HuH-7 (cell line): ENCODE data around the gene SEC14L1.
"Not testable (repeated sequence)": the region's sequence is repeated elsewhere in the genome, so short reads cannot be mapped to it uniquely, and the experiment has no call there.

ENCODE experiments used
- DNase-seq: peaks from one replicate; pipeline ENCODE4 v3.0.0; 2011; ENCODE audit warnings: low spot score

SEC14L1 gene

DNA sequence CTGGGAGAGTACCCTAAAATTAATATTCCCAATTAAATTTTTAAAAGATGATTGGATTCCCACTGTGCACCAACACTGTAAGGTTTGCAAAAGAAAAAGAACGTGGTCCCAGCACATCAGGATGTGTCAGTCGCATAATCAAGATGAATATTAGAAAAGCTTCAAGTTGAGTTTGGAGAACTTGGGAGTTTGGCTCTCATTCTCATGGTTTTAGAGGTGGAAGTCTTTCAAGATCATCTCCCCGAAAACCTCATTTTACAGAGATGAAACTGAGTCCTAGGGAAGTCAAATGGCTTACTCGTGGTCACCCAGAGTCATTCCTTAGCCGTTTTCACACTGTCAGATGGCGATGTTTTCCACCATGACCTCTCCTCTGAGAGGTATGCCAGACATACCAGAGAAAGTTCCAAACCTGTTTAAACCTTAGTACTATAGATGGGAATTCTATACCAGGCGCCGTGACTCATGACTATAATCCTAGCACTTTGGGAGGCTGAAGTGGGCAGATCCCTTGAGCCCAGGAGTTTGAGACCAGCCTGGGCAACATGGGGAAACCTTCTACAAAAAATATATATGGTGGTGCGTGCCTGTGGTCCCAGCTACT, 1.2 kb downstream of the SEC14L1 start:
- no peak for DNase-seq

DNA sequence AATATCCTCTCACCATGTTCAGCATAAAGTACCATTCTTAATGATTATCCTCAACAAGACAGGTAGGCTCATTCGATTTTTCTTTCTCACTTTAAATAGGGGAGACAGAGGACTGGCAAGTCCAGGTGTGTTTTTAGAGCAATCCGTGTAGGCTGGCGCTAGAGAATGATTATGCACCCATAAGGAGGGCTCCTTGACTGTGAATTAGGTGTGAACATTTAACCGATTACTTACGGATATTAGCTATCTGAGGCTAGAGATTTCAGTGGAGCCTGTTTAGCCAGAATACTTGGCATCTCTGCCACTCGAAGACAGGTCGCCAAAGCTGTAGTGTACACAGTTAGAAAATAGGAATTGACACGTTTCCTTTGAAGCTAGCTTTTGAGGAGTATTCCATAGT, 1.9 kb downstream of the SEC14L1 start:
- no peak for DNase-seq

DNA sequence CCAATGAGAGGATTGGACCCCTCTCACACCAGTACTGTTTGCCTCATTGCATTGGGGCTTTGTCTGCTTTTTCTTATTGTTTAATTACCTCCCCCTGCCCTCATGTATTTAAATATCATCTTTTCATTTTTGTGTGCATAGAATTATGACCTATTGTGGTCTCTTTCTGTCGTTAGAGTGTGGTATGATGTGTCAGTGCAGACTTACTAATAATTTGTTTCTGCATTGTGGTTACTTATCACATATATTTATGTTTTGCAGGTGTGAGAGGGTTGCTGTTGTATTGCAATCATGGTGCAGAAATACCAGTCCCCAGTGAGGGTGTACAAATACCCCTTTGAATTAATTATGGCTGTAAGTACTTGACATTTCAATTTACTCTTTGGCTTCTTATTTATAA, 2.5 kb downstream of the SEC14L1 start:
- no peak for DNase-seq

DNA sequence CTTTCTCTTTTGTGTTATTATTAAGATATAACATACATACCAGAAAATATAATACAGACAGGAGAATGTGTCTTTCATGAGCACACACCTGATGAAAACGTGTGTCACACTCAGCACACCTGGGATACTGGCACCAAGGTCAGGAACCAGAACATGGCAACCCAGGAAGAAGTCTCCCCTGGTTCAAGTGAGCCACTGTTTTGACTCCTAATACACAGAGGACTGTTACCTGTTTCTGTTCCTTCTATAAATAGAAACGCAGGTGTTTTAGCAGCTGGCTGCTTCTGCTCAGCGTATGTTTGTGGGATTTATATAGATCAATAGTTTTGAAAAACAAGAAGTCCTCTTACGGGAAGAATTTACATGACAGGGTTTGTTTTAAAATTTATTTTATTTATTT, 3.5 kb downstream of the SEC14L1 start:
- no peak for DNase-seq

DNA sequence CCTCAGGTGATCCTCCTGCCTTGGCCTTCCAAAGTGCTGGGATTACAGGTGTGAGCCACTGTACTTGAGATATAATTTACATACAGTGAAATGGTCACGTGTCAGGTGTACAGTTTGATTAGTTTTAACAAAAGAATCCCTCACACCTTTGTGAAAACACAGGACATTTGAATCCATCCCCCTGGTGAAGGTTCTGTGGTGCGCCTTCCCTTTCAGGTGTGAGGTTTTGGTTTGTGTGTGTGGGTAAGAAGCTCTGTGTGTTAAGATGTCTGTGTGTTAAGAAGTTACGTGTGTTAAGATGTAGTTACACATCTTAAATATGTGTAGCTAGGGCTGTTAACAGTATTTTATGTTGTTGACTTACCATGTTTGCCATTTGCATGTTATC, 4.4 kb downstream of the SEC14L1 start:
- DNase-seq: no peak

DNA sequence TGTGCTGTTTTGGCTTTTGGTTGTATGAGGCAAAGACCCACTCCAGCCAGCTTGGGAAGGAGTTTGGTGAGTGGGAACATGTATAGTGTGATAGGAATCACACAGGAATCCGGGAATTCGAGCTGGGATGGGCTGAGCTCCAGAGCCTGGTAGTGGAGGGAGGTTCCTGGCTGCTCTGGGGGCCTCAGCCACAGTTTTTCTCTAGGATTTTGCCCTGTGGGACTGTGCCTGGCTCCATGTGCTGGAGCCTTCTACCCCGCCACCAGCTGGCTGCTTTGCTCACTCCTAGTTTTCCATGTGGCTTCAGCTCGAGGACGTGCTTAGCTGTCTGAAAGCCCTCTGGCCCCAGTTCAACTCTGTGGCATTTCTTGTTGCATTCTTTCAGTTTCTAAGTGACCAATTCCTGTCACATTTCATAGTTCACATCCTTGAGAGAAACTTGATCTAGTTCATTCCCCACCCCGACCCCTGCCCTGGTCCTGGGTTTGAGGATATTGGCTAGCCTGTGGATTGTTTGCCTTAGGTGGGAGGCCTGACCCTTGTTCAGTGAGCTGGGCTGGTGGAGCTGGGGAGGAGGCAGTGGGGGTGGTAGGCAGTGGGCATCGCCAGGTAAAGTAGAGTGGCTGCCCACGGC, 5.0 kb downstream of the SEC14L1 start:
- peak; percentile 49 for DNase-seq

DNA sequence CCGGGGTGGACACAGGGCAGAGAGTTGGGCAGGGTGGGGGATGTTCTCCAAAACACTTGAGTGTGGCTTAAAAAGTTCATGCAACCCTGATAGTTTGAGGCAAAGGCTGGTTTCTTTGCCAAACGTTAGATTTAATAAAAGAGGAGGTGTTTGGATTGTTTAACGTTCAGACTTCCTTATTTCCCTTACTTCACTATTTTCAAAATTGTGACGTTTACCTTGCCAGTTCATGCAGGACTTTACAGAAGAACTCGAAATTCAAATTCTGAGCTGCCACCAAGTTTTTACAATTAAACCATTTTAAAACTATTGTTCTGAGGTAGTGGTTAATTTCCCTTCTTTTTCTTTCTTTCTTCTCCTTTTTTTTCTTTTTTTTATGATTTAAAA, 5.5 kb downstream of the SEC14L1 start:
- DNase-seq: no peak

DNA sequence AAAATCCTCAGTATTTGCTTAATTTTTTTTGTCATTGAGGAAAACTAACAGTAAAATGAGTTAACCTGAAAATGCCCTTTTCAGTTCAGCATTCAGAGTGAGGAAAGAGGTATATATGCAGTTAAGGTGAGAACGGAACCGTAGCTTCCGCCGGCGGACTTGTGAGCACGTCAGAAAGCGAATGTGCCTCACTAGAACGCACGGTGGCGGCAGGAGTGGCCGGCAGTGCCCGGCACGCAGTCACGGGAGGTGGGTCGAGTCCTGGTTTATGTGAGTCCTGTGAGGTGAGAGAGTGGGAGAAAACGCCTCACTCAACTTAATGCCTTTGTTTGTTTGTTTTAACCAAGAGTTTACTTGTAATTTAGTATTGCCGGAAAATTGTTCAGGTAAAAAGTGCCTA, 6.1 kb downstream of the SEC14L1 start:
- DNase-seq: no peak

DNA sequence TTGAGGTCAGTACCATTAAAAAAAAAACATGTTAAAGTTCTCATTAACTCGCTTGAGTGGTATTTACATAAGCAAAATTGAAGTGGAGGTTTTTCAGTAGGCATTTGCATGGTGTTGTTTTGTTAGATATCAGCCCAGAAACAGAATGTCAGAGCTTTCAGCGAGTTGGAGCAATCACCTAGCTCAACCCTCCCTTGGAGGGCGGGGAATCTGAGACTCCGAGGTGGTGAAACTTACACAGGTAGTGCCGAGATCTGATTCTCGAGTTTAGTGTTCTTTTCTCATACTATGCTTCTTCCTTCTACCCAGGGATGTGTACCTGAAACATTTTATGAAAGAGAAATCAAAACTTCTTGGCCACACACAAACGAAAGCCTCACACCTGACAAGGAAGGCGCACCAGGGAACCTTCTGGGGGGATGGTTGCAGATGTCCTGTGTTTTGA, 6.6 kb downstream of the SEC14L1 start:
- DNase-seq: no peak

DNA sequence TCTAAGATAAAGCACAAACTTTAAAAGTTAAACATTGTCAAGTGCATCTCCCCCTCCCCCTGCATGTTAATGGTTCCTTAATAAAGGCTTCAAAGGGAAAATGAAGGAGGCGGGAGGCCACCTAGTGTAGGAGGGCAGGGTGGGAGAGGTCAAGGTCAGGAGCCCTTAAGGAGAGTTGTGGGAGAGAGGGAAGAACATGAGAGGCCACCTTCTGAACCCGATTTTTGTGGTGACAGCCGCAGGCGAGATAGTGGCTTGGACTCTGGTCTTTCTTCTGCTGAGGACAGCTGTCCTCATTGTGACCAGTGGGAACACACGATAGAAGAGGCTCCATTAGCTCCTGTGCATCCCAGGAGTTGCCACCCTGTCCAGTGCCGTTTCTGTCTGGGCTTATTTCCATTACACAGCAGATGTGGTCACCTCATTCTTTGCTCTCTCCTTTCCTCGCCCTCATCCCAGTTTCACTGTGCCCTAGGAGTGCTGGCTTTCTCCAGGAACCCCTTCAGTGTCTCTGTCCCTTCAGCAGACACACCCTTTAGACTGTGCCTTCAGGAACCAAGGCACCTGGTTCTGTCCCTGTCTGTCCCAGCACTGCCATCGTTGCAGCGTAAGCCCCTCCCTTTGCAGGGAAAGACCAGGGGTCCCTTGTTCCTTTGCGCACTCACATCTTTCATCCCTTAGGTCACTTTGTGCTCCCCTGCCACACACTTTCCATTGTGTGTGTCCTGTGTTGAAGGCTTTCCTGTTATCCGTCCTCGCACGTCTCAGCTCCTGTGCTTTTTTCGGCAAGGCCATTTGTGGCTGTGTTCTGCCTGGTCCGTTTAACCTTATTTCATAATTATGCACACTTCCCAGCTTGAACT, 7.5 kb downstream of the SEC14L1 start:
- peak; percentile 38 for DNase-seq

DNA sequence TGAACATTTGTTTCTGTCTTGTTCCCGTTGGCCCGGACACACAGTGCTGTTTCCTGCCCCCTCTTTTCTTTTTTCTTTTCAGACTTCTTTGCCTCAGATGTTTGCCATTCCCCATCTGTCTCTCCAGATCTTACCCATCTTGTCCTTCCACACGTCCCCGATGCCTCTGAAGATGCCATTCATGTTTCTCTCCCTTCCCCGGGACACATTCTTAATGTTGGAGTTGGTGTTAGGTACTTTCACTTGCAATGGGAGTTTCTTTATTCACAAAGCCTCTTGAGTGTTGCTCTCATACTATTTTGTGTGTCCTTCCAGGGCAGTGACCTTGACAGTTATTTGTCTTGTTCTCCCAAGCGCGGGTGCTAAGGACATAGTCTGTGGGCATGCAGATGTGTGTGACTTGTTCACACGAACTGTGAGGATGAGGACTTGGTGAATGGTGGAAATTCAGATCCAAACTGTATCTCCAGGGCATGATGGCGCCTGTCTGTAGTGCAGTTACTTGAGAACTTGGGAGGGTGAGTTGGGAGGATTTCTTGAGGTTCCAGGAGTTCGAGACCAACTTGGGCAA, 8.3 kb downstream of the SEC14L1 start:
- no peak for DNase-seq

DNA sequence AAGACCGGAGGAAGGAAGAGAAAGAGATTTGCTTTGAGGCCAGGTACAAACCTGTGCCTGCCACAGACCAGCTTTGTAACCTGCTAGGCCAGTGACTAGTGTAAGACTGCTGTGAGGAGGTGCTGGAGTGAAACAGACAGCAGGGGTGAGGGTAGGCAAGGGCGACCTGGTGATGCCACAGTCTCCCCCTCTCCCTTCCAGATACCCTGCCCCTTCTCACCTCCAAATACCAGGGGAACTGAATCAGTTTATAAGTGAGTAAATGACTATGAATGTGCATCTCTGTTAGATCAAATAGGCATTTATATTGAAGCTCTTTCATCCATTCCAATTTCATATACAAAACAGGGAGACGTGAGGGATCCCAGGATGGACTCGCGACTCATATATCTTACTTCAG, 9.4 kb downstream of the SEC14L1 start:
- DNase-seq: no peak

DNA sequence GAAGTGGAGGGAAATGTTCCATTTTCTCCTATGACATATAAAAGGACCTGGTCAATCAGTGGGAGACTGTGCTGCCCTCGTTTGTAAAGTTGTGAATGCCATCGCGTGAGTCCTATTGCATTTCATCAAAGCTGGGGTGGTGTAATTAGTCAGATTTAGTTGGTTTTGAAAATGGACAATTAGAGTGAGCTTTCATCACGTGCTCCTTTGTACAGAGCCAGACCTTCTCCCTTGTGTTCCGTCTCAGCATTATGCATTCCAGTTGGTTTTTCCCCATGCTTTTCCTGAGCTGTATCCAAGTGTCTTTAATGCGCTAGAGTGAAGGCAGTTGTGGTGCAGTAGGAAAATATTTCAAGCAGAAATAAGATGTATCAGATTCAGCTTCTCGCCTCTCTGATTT, 10.4 kb downstream of the SEC14L1 start:
- DNase-seq: no peak

DNA sequence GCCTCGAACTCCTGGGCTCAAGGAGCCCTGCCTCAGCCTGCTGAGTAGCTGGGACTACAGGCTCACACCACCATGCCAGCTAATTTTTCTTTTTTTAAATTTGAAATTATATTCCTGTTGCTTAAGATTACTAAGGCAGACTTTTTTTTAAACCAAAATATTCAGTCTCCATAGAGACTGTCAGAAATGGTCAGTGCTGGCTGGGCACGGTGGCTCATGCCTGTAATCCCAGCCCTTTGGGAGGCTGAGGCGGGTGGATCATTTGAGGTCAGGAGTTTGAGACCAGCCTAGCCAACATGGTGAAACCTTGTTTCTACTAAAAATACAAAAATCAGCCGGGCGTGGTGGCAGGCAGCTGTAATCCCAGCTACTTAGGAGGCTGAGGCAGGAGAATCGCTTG, 11.3 kb downstream of the SEC14L1 start:
- DNase-seq: not testable (repeated sequence)

DNA sequence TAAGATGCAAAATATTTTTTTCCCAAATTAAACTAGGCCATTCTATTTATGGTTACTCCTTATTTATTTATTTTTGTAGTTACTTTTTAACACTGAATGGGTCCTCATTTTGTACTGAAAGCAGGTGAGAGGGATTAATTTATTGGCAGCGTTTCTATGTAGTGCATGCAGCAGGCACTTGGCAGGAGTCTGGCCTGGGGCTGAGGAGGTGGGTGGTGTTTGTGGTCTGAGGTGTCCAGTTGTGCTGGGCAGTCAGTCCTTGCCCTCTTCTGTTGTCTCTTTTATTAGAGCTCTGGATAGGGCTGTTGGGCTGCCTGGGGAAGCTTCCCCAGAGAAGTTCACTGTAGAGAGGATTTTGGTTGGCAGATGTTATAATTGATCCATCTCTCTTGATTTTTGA, 12.7 kb downstream of the SEC14L1 start:
- DNase-seq: no peak

DNA sequence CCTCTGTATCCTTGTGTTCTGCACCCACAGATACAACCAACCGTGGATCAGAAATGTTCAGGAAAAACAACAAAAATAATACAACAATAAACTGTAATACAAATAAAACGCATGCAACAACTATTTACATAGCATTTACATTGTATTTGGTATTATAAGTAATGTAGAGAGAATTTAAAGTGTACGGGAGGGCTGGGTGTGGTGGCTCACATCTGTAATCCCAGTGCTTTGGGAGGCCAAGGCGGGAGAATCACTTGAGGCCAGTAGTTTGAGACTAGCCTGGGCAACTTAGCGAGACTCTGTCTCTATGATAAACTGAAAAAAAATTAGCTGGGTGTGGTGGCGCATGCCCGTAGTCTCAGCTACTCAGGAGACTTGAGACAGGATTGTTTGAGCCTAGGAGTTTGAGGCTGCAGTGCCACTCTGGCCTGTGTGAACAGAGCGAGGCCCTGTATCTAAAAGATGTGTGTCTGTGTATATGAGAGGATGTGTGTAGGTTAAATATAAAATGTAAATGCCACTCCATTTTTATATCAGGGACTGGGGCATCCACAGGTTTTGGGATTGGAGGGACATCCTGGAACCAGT, 13.3 kb downstream of the SEC14L1 start:
- no peak for DNase-seq

DNA sequence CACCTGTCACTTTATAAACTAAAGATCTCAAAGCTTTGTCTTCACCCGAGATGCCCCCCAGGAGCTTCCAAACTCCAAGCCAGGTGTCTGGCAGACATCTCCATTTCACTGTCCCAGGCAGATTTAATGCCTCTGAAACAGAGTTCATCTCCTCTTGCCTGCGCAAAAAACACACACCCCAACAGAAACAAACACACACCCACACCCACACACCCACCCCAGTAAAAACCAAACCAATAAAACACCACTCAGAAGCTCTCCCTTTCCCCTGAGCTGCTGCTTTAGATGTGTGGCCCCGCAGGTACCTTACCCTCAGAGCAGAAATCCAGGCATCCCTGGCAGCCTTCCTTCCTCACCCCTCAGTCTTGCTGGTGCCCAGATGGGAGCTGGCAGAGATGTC, 14.4 kb downstream of the SEC14L1 start:
- DNase-seq: no peak

DNA sequence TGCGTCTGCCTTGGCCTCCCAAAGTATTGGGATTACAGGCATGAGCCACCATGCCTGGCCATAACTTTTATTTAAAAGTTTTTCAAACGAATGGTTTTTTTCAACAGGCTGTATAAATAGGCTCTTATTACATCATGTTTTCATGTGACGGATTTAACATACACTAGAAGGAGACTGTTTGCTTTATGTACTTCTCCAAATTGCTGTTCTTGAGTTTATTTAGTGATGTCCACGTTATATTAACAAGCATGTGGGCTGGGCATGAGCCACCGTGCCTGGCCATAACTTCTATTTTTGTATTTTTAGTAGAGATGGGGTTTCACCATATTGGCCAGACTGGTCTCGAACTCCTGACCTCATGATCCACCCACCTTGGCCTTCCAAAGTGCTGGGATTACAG, 17.0 kb downstream of the SEC14L1 start:
- not testable (repeated sequence) for DNase-seq

DNA sequence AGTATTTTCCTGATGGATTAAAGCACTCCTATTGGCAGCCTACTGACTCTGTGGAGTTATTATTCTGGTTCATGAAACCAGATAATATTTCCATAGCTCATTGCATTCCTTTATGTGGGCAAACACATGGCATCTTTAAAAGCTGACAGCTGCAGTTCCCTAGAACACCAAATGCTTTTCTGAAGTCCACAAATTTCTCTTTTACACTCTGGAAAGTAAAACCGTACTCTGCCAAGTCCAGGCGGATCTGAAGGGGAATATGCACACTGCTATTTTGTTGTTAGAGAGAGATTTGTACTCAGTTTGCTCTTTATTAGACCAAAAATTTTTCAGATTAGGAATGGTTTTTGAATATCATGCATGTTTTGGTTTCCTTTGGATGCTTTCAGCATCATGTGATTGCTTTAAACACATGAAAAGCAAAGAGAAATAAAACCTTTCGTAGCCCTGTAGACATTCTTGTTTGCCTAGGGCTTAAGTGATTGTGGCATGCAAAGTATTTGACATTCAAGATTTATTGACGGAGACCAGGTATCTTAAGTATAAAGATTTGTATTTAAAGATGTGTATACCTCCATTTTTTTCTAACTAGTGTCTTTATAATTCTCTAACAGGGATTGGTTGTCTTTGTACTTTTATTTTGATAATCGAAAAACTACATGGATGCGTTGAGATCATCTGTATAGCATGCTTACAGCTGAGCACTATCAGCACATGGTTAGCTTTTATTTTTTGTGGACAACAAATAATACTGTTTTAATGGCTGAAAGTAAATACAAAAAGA, 19.5 kb downstream of the SEC14L1 start:
- no peak for DNase-seq

DNA sequence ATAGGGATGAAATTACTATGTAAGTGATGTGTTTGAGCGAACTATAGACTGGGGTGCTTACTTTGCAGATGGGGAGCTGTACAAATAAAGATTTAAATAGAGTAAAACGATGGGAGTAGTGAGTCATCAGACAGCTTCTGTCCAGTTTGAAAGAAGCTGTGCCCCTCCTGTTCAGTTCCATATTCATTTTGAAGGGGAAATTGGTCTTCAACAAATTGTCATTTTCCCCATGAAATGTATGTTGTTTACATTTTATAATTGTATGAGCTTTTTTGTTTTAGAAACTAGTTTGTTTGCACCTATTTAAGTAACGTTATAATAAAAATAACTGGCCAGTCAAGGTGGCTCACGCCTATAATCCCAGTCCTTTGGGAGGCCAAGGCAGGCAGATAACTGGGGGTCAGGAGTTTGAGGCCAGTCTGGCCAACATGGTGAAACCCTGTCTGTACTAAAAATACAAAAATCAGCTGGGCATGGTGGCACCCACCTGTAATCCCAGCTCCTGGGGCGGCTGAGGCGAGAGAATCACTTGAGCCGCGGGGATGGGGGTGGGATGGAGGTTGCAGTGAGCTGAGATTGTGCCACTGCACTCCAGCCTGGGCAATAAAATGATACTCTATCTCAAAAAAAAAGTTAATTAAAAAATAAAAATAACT, 20.2 kb downstream of the SEC14L1 start:
- DNase-seq: no peak

DNA sequence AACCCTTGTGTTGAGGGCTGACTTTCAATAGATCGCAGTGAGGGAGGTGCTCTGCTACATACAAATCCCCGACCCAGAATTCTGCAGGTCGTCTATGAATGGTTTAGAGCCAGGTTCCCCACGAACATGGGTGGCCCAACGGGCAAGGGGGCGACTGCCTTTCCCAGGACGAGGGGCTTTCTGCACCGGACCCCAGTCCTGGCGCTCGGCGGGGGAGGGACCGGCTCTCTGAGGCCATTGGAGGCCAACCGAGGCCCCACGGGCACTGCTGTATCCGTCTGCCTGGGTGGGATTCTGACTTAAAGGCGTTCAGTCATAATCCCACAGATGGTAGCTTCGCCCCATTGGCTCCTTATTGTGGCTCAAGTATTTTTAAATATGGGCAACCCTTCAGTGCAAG, 21.2 kb downstream of the SEC14L1 start:
- DNase-seq: no peak
